ENCODE results near the gene MOK.

- TF ChIP-seq POLR2A (IDR thresholded peaks at IDR 0.05) (no peak), CTCF (IDR thresholded peaks at IDR 0.05) (no peak)
Measured at GRCh38 chr14:102184316-102185035, 120.5 kb downstream of the MOK start.
